ENCODE data around the gene COG7.

DNA sequence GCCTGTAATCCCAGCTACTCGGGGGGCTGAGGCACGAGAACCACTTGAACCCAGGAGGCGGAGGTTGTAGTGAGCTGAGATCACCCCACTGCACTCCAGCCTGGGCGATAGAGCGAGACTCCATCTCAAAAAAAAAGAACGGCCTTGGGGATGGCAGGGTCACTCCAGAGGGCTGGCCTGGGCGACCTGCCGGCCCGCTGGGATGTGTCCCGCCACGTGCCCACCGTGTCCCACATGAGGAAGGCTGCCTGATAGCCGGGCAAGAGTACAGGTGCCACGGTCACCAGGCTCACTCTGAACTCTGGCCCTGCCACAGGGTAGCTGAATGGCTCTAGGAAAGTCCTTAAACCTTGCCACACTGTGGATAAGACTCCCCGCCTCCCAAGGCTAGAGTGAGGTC is 67.5 kb downstream of the COG7 start:
- no peak for TF ChIP-seq CTCF (IDR thresholded peaks at IDR 0.05)
- TF ChIP-seq ZFX (IDR thresholded peaks at IDR 0.05; ENCODE audit: borderline replicate concordance), result no peak

Data from 22Rv1 (cell line).